PC-9 (cell line): ENCODE data around the gene NRDC. TPM values are rescaled to one million over a fixed set of nuclear protein-coding genes. Genes with fewer than 3 reads are reported as not detected.

ENCODE experiments used
- BruUV-seq: library from RNA; stranded (reverse); fragments of 400-500 nt; replicated peaks from 2 replicates; lab custom pipeline; 2021; lab: Mats Ljungman, UMichigan
- CTCF ChIA-PET: fragments of 300-600 bp; sonication (Branson Sonifier 250); formaldehyde crosslinking; loops from one replicate; lab custom pipeline; 2022; ENCODE audit warnings: antibody characterized with exemption; lab: Charles Lee
- POLR2A ChIA-PET: fragments of 300-600 bp; sonication (Branson Sonifier 250); formaldehyde crosslinking; loops from one replicate; lab custom pipeline; 2022; ENCODE audit warnings: antibody characterized with exemption; ENCODE audit not compliant: unreplicated experiment; lab: Charles Lee
- DNase-seq, 2 experiments: peaks; one replicate each; pipeline versions ENCODE4 v3.0.0 to v3.0.0-alpha.2; 2015 to 2022; ENCODE audit warnings: mixed read lengths in 1 of 2
- H2AFZ ChIP-seq: fragments of 200-600 bp; sonication (generic); 2 replicates; pipeline ENCODE4 v1.8.1; 2017; ENCODE audit warnings: antibody characterized with exemption
- H3F3A ChIP-seq: fragments of 200-600 bp; sonication (generic); 2 replicates; pipeline ENCODE4 v1.8.1; 2017; ENCODE audit warnings: antibody characterized with exemption, mild to moderate bottlenecking, low read depth; ENCODE audit not compliant: insufficient read depth
- H3K27ac ChIP-seq: fragments of 200-600 bp; sonication (generic); 2 replicates; pipeline ENCODE4 v1.6.1; 2016; ENCODE audit warnings: mixed run types
- H3K27me3 ChIP-seq: fragments of 200-600 bp; sonication (generic); 2 replicates; pipeline ENCODE4 v1.6.1; 2016; ENCODE audit warnings: low read depth, mixed run types; ENCODE audit not compliant: insufficient read depth
- H3K36me3 ChIP-seq: fragments of 200-600 bp; sonication (generic); 2 replicates; pipeline ENCODE4 v1.6.1; 2016; ENCODE audit warnings: low read depth, mixed run types
- H3K4me1 ChIP-seq: fragments of 200-600 bp; sonication (generic); replicated peaks from 2 replicates; pipeline ENCODE4 v1.6.1; 2016; ENCODE audit warnings: mixed run types; ENCODE audit not compliant: insufficient read depth
- H3K4me2 ChIP-seq: fragments of 200-600 bp; sonication (generic); 2 replicates; pipeline ENCODE4 v1.6.1; 2017; ENCODE audit warnings: mixed run types
- H3K4me3 ChIP-seq: fragments of 200-600 bp; sonication (generic); 2 replicates; pipeline ENCODE4 v1.6.1; 2016; ENCODE audit warnings: mixed run types
- H3K79me2 ChIP-seq: fragments of 200-600 bp; sonication (generic); 2 replicates; pipeline ENCODE4 v1.6.1; 2017; ENCODE audit warnings: low read depth, mixed run types
- H3K9me2 ChIP-seq: fragments of 200-600 bp; sonication (generic); 2 replicates; pipeline ENCODE4 v1.8.1; 2017; ENCODE audit warnings: mild to moderate bottlenecking; ENCODE audit not compliant: insufficient read depth
- H3K9me3 ChIP-seq: fragments of 200-600 bp; sonication (generic); 2 replicates; pipeline ENCODE4 v1.8.1; 2016; ENCODE audit warnings: low read depth; ENCODE audit not compliant: insufficient read depth
- H4K20me1 ChIP-seq: fragments of 200-600 bp; sonication (generic); 2 replicates; pipeline ENCODE4 v1.8.1; 2017; ENCODE audit not compliant: insufficient read depth
- CTCF ChIP-seq: fragments of 200-600 bp; sonication (generic); conservative IDR thresholded peaks from 2 replicates; pipeline ENCODE4 v1.6.1; 2017; ENCODE audit warnings: mixed run types, antibody characterized with exemption, mild to moderate bottlenecking, moderate library complexity
- EZH2 ChIP-seq: fragments of 200-600 bp; sonication (generic); IDR thresholded peaks from 2 replicates; pipeline ENCODE4 v1.8.0; 2017; ENCODE audit warnings: antibody characterized with exemption, low read depth
- intact Hi-C: fragments of 100-400 bp; cut with micrococcal nuclease; formaldehyde crosslinking; loops from one replicate; pipeline ENCODE4 v1.10.0; 2022; ENCODE audit not compliant: unreplicated experiment
- total RNA-seq: library from RNA; stranded (reverse); gene quantifications from 2 replicates; pipeline ENCODE4 v1.2.3, GENCODE V29; 2021

Gene NRDC
- total RNA-seq, 1 experiment from 2014 or later = 219 TPM

- no peak overlapping the region for H3K27ac ChIP-seq
- TF ChIP-seq EZH2 = no peak
- TF ChIP-seq CTCF = no peak
- H3K4me2 ChIP-seq = no peak overlapping the region
- peaks cover 18% of the 10 kb centered on the region for H4K20me1 ChIP-seq
- POLR2A ChIA-PET = no interaction called here
- no peak overlapping the region for H2AFZ ChIP-seq
- CTCF ChIA-PET = no interaction called here
- no peaks in the 10 kb centered on the region for H3K9me3 ChIP-seq
- no peak for DNase-seq
- H3K27me3 ChIP-seq = no peaks in the 10 kb centered on the region
- H3F3A ChIP-seq = no peaks in the 10 kb centered on the region; the same call in 1 of the 2 replicates
- no peaks in the 10 kb centered on the region for H3K9me2 ChIP-seq
- BruUV-seq = no TSS peak
- intact Hi-C loops = no loop called here
- H3K4me3 ChIP-seq = no peak overlapping the region
- H3K79me2 ChIP-seq = peaks cover 81% of the 10 kb centered on the region
- no peaks in the 10 kb centered on the region for H3K4me1 ChIP-seq
- peaks cover 11% of the 10 kb centered on the region; the same call in 1 of the 2 replicates for H3K36me3 ChIP-seq
These were observed 16.9 kb downstream of the NRDC start for GRCh38 chr1:51861669-51862068.

GRCh38 chr1:51859735-51860134, 18.8 kb downstream of the NRDC start:
- Histone ChIP-seq H3K4me2 (no peak overlapping the region), H3K9me2 (no peaks in the 10 kb centered on the region), H2AFZ (no peak overlapping the region), H3K4me1 (no peaks in the 10 kb centered on the region), H3K27me3 (no peaks in the 10 kb centered on the region), H3K79me2 (peaks cover 75% of the 10 kb centered on the region), H3K27ac (no peak overlapping the region), H3F3A (no peaks in the 10 kb centered on the region; the same call in 1 of the 2 replicates), H3K9me3 (no peaks in the 10 kb centered on the region), H3K4me3 (no peak overlapping the region), H3K36me3 (peaks cover 15% of the 10 kb centered on the region; the same call in 1 of the 2 replicates), H4K20me1 (peaks cover 18% of the 10 kb centered on the region)
- TF ChIP-seq EZH2 (no peak), CTCF (no peak)
- intact Hi-C loops = no loop called here
- ChIA-PET CTCF (no interaction called here), POLR2A (no interaction called here)
- BruUV-seq = no TSS peak
- no peak for DNase-seq

- Histone ChIP-seq H3K79me2 (peaks cover 79% of the 10 kb centered on the region), H3K27ac (no peak overlapping the region), H3K4me2 (no peak overlapping the region), H3K4me3 (no peak overlapping the region), H2AFZ (no peak overlapping the region), H3K27me3 (no peaks in the 10 kb centered on the region), H4K20me1 (peaks cover 18% of the 10 kb centered on the region), H3K36me3 (peaks cover 15% of the 10 kb centered on the region; the same call in 1 of the 2 replicates), H3K4me1 (no peaks in the 10 kb centered on the region), H3K9me3 (no peaks in the 10 kb centered on the region), H3F3A (no peaks in the 10 kb centered on the region; the same call in 1 of the 2 replicates), H3K9me2 (no peaks in the 10 kb centered on the region)
- BruUV-seq = no TSS peak
- DNase-seq = no peak
- no peak for TF ChIP-seq EZH2
- ChIA-PET POLR2A (no interaction called here), CTCF (no interaction called here)
- intact Hi-C loops = no loop called here
These were observed 19.2 kb downstream of the NRDC start for GRCh38 chr1:51859333-51859732.

- Histone ChIP-seq H3F3A (no peaks in the 10 kb centered on the region; the same call in 1 of the 2 replicates), H3K4me2 (no peak overlapping the region), H3K27ac (no peak overlapping the region), H3K27me3 (no peaks in the 10 kb centered on the region), H3K4me1 (no peaks in the 10 kb centered on the region), H3K4me3 (no peak overlapping the region), H4K20me1 (peaks cover 14% of the 10 kb centered on the region), H3K9me3 (no peaks in the 10 kb centered on the region), H3K36me3 (peaks cover 12% of the 10 kb centered on the region; the same call in 1 of the 2 replicates), H3K9me2 (no peaks in the 10 kb centered on the region), H3K79me2 (peaks cover 79% of the 10 kb centered on the region), H2AFZ (no peak overlapping the region)
- CTCF ChIA-PET = no interaction called here
- TF ChIP-seq EZH2 (no peak), CTCF (no peak)
- intact Hi-C loops = no loop called here
- BruUV-seq = no TSS peak
- POLR2A ChIA-PET = no interaction called here
- DNase-seq = no peak
These were observed 19.6 kb downstream of the NRDC start for GRCh38 chr1:51858892-51859291.
